Measurements from ENCODE around the gene BCO2.

GRCh38 chr11:112143597-112143996, 31.7 kb upstream of the BCO2 start:
- no peak for TF ChIP-seq CTCF (conservative IDR thresholded peaks at IDR 0.05)
- no peak for TF ChIP-seq ZFX (IDR thresholded peaks at IDR 0.05)

Measured in C4-2B (cell line).